HG03558 (cell line): ENCODE data around the gene GPC5.

ENCODE experiments used
- ATAC-seq: cut with Tn5 transposase; IDR thresholded peaks from one replicate; pipeline ENCODE4 v1.9.1; 2021; ENCODE audit warnings: moderate number of reproducible peaks; ENCODE audit not compliant: unreplicated experiment; ENCODE audit errors: extremely low read depth

The GPC5 gene

GRCh38 chr13:91450913-91451312, 52.5 kb downstream of the GPC5 start:
- no peak for ATAC-seq

- ATAC-seq: no peak
Observed at GRCh38 chr13:91454666-91455065, 56.2 kb downstream of the GPC5 start.

- no peak for ATAC-seq
Observed at GRCh38 chr13:91456837-91457236, 58.4 kb downstream of the GPC5 start.

- ATAC-seq: no peak
Observed at GRCh38 chr13:91459485-91459884, 61.1 kb downstream of the GPC5 start.

GRCh38 chr13:91464336-91464735, 65.9 kb downstream of the GPC5 start:
- ATAC-seq: no peak

GRCh38 chr13:91467236-91467635, 68.8 kb downstream of the GPC5 start:
- no peak for ATAC-seq

GRCh38 chr13:91468301-91468700, 69.9 kb downstream of the GPC5 start:
- ATAC-seq: no peak

GRCh38 chr13:91470084-91470621, 71.7 kb downstream of the GPC5 start:
- ATAC-seq: no peak

GRCh38 chr13:91470681-91471080, 72.3 kb downstream of the GPC5 start:
- ATAC-seq: no peak

GRCh38 chr13:91482427-91482826, 84.0 kb downstream of the GPC5 start:
- no peak for ATAC-seq

- ATAC-seq: no peak
Observed at GRCh38 chr13:91491980-91492379, 93.6 kb downstream of the GPC5 start.

- ATAC-seq: no peak
Observed at GRCh38 chr13:91493442-91493841, 95.0 kb downstream of the GPC5 start.

GRCh38 chr13:91498298-91498697, 99.9 kb downstream of the GPC5 start:
- no peak for ATAC-seq

GRCh38 chr13:91504216-91504615, 105.8 kb downstream of the GPC5 start:
- no peak for ATAC-seq

- ATAC-seq: no peak
Observed at GRCh38 chr13:91506759-91507158, 108.3 kb downstream of the GPC5 start.

GRCh38 chr13:91510058-91510457, 111.6 kb downstream of the GPC5 start:
- no peak for ATAC-seq

- no peak for ATAC-seq
Observed at GRCh38 chr13:91513790-91514189, 115.4 kb downstream of the GPC5 start.

- no peak for ATAC-seq
Observed at GRCh38 chr13:91516799-91517198, 118.4 kb downstream of the GPC5 start.

- ATAC-seq: no peak
Observed at GRCh38 chr13:91520952-91521351, 122.5 kb downstream of the GPC5 start.

GRCh38 chr13:91523116-91523515, 124.7 kb downstream of the GPC5 start:
- ATAC-seq: no peak

- no peak for ATAC-seq
Observed at GRCh38 chr13:91526543-91527033, 128.2 kb downstream of the GPC5 start.

GRCh38 chr13:91529739-91530482, 131.5 kb downstream of the GPC5 start:
- ATAC-seq: no peak
